Measurements from ENCODE around the gene SFMBT2. TPM values are rescaled to one million over a fixed set of nuclear protein-coding genes. Genes with fewer than 3 reads are reported as not detected.

SFMBT2 gene
- total and polyA plus RNA-seq, 10 of the 15 experiments (the other 5 are each of a cell fraction or from before 2014, with no cell fraction given) = 2.8 to 29.6 (median 15.1) TPM

DNA sequence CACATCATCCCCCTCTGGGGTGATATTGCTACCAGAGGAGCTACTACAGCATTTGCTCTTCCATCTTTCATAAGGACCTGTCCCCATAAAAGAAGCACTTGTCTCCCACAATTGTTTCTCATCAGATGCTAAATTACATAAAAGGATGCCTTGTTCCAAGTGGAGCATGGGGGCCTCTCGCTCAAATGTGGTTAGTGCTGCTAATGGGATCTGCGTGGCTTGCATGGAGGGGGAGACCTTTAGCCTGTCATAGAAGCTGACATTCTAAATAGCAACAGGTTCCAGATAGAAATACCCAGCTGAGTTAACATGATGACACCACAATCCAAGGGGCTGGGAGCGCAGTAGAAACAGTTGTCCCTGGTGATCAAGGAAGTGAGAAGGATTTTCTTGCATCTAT lies 257.9 kb downstream of the SFMBT2 start:
- no TSS peak for BruUV-seq (replicated peaks)
- FAIRE-seq = no peak
- POLR2A ChIA-PET = interaction anchor here (0.6 kb wide), 1 partner anchor 263 kb away, joined by 5 read pairs; no protein-coding TSS in a partner anchor

More for the DNA sequence above, 257.9 kb downstream of the SFMBT2 start:
- ChIA-PET SMC1A (ENCODE audit: uncharacterized antibody, unreplicated experiment) (interaction anchor here (0.7 to 1.4 kb wide), 3 partner anchors 12 to 233 kb away, joined by 3 to 5 read pairs (median 3); no protein-coding TSS in a partner anchor), RAD21 (ENCODE audit: unreplicated experiment) (no interaction called here), CTCF (interaction anchor here (0.6 to 2.0 kb wide), 6 partner anchors 9 to 1001 kb away, joined by 3 to 6 read pairs (median 3); no protein-coding TSS in a partner anchor)
- intact Hi-C loops (cut with micrococcal nuclease; ENCODE audit: unreplicated experiment) (no loop called here), in situ Hi-C loops (cut with MboI) (no loop called here)
- no peaks in the 10 kb centered on the region for H3K79me2 ChIP-seq (ENCODE audit: control insufficient read depth, insufficient read depth, low read length)
- H3K9me3 ChIP-seq (replicated peaks; ENCODE audit: control insufficient read depth, insufficient read depth, low read length) = no peaks in the 10 kb centered on the region
- H3K4me2 ChIP-seq (ENCODE audit: control insufficient read depth, insufficient read depth) = no peak overlapping the region
- peaks cover 2% of the 10 kb centered on the region; the same call in 1 of the 2 replicates for H3K4me1 ChIP-seq (ENCODE audit: control insufficient read depth, insufficient read depth, low read length)
- ATAC-seq = no peak
- H3K9ac ChIP-seq (ENCODE audit: control insufficient read depth, insufficient read depth, low read length) = no peak overlapping the region
- no peak overlapping the region for H3K27ac ChIP-seq (ENCODE audit: control insufficient read depth, insufficient read depth)
- no peaks in the 10 kb centered on the region for H4K20me1 ChIP-seq (ENCODE audit: control insufficient read depth, insufficient read depth)
- H3K36me3 ChIP-seq (ENCODE audit: control insufficient read depth in 2 of 2, insufficient read depth in 2 of 2, low read length in 1 of 2) = peaks cover 0 to 1% of the 10 kb centered on the region in 2 experiments; a peak in 1 of 4 replicates
- no peak overlapping the region for H2AFZ ChIP-seq (ENCODE audit: control insufficient read depth, low read depth, low read length)
- DNase-seq (ENCODE audit: low read depth, low spot score) = no peak
- 70% methylated on average over 3 of the region's 3 CpGs for WGBS (ENCODE audit: insufficient coverage, insufficient replicate concordance, low lambda C conversion rate, missing lambda C conversion rate)
- no peak overlapping the region for H3K4me3 ChIP-seq
- TF ChIP-seq NFYA (IDR thresholded peaks at IDR 0.05; ENCODE audit: borderline replicate concordance, low read depth, low read length) (no peak), STAT3 (IDR thresholded peaks at IDR 0.05; ENCODE audit: low read depth, low read length) (no peak), RB1 (IDR thresholded peaks at IDR 0.05; ENCODE audit: borderline replicate concordance) (no peak), CBFB (IDR thresholded peaks at IDR 0.05; ENCODE audit: low read depth) (no peak), KLF5 (IDR thresholded peaks at IDR 0.05; ENCODE audit: partially characterized antibody) (no peak), MEF2B (IDR thresholded peaks at IDR 0.05; ENCODE audit: partially characterized antibody, poor library complexity, severe bottlenecking) (no peak), TARDBP (IDR thresholded peaks at IDR 0.05; ENCODE audit: borderline replicate concordance) (no peak), PAX5 (IDR thresholded peaks at IDR 0.05; ENCODE audit: borderline replicate concordance, low read depth, low read length) (no peak), MXI1 (IDR thresholded peaks at IDR 0.05; ENCODE audit: low read depth, low read length) (no peak), NFIC (IDR thresholded peaks at IDR 0.05; ENCODE audit: low read depth, low read length) (no peak), ZBED1 (IDR thresholded peaks at IDR 0.05; ENCODE audit: borderline replicate concordance) (no peak), FOS (IDR thresholded peaks at IDR 0.05; ENCODE audit: borderline replicate concordance, extremely low read depth, insufficient read length) (no peak), PML (IDR thresholded peaks at IDR 0.05; ENCODE audit: low read length) (no peak)
- TF ChIP-seq, protein P1, sequence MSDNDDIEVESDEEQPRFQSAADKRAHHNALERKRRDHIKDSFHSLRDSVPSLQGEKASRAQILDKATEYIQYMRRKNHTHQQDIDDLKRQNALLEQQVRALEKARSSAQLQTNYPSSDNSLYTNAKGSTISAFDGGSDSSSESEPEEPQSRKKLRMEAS (IDR thresholded peaks at IDR 0.05; ENCODE audit: low read depth, low read length) = no peak
- TF ChIP-seq, protein P2, sequence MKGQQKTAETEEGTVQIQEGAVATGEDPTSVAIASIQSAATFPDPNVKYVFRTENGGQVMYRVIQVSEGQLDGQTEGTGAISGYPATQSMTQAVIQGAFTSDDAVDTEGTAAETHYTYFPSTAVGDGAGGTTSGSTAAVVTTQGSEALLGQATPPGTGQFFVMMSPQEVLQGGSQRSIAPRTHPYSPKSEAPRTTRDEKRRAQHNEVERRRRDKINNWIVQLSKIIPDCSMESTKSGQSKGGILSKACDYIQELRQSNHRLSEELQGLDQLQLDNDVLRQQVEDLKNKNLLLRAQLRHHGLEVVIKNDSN (IDR thresholded peaks at IDR 0.05; ENCODE audit: borderline replicate concordance, extremely low read length, insufficient read depth, low read depth, low read length) = no peak
- no peaks in the 10 kb centered on the region for H3K27me3 ChIP-seq (replicated peaks in 1 of 2; ENCODE audit: control insufficient read depth in 2 of 2, insufficient read depth in 2 of 2, low read length in 1 of 2)
